ENCODE measurements around the gene OSM.

The OSM gene

DNA sequence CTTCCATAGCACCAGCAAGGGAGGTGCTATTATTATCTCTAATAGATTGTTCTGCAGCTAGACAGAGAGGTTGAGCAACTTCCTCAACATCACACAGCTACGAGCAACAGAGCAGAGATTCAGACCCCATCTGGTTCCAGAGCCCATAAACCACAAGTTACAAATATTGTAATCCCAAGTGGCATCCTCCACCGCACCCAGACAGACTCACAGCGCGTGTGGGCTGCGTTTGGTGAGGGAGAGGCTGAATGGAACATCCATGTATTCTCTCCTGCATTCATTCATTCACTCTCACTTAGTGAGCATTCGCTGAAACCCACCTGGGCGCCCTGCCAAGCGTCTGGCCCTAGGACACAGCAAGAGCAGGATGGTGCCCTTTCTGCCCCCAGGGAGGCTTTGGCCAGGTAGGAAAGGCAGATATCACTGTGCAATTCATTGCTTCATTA lies 53.6 kb downstream of the OSM start:
- DNase-seq = no peak
- Mint-ChIP-seq H3K4me3 (no peak overlapping the region), H3K27me3 (ENCODE audit: low read depth, poor library complexity) (peaks cover 30% of the 10 kb centered on the region), H3K4me1 (peaks cover 30% of the 10 kb centered on the region), H3K27ac (no peak overlapping the region), H3K9me3 (no peaks in the 10 kb centered on the region), H3K36me3 (ENCODE audit: low read depth) (no peaks in the 10 kb centered on the region)
- TF ChIP-seq, protein P1, sequence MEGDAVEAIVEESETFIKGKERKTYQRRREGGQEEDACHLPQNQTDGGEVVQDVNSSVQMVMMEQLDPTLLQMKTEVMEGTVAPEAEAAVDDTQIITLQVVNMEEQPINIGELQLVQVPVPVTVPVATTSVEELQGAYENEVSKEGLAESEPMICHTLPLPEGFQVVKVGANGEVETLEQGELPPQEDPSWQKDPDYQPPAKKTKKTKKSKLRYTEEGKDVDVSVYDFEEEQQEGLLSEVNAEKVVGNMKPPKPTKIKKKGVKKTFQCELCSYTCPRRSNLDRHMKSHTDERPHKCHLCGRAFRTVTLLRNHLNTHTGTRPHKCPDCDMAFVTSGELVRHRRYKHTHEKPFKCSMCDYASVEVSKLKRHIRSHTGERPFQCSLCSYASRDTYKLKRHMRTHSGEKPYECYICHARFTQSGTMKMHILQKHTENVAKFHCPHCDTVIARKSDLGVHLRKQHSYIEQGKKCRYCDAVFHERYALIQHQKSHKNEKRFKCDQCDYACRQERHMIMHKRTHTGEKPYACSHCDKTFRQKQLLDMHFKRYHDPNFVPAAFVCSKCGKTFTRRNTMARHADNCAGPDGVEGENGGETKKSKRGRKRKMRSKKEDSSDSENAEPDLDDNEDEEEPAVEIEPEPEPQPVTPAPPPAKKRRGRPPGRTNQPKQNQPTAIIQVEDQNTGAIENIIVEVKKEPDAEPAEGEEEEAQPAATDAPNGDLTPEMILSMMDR (IDR thresholded peaks at IDR 0.05) = no peak

Data from nephron progenitor cell (in vitro differentiated cells).